Thyroid gland (tissue), 4 donors: Measurements from ENCODE around the gene CCDC92. TPM values are rescaled to one million over a fixed set of nuclear protein-coding genes. Genes with fewer than 3 reads are reported as not detected.

Source experiments
- DNase-seq, 2 donors: peaks; one replicate each; pipeline ENCODE4 v3.0.0-alpha.2; 2019
- H3K27ac ChIP-seq, 3 donors: fragments of 200-600 bp; sonication (generic); 1 replicate in 2 of 3; 2 replicates in 1 of 3; pipeline ENCODE4 v1.5.1; 2016 to 2019; ENCODE audit warnings: mild to moderate bottlenecking in 1 of 3, moderate library complexity in 1 of 3
- H3K27me3 ChIP-seq: fragments of 200-600 bp; sonication (generic); one replicate; pipeline ENCODE4 v1.5.1; 2019
- H3K36me3 ChIP-seq, 2 donors: fragments of 200-600 bp; sonication (generic); one replicate each; pipeline ENCODE4 v1.5.1; 2016 to 2019
- H3K4me1 ChIP-seq, 2 donors: fragments of 200-600 bp; sonication (generic); one replicate each; pipeline ENCODE4 v1.5.1; 2017 to 2019
- H3K4me3 ChIP-seq, 3 donors: fragments of 200-600 bp; sonication (generic); replicated peaks in 1 of 3; 1 replicate in 2 of 3; 2 replicates in 1 of 3; pipeline ENCODE4 v1.5.1; 2016; ENCODE audit warnings: mild to moderate bottlenecking in 1 of 3
- H3K9me3 ChIP-seq: fragments of 200-600 bp; sonication (generic); one replicate; pipeline ENCODE4 v1.5.1; 2017
- POLR2A ChIP-seq, 2 donors: fragments of 450-650 bp; IDR thresholded peaks; one replicate each; pipeline ENCODE4 v1.6.1; 2017; ENCODE audit warnings: antibody characterized with exemption in 2 of 2, mild to moderate bottlenecking in 2 of 2, moderate library complexity in 1 of 2
- WGBS, 2 donors: methylation state at CpG; one replicate each; pipeline ENCODE4 v1.1.5; 2017; 5-methylcytosine and 5-hydroxymethylcytosine counted together
- intact Hi-C: fragments of 100-400 bp; cut with DNase I; formaldehyde crosslinking; loops from one replicate; pipeline ENCODE4 v1.15.1; 2023
- total RNA-seq, 4 donors: library from RNA; depleted of rRNA; stranded (reverse); fragments of >200 nt; gene quantifications; one replicate each; pipeline ENCODE4 v1.2.3, GENCODE V29; 2016
- TF ChIP-seq, protein P1 (sequence below), 6 experiments: fragments of 200-600 bp in 3 of 6; fragments of 450-650 bp in 3 of 6; sonication (generic) in 3 of 6; IDR thresholded peaks; one replicate each; pipeline ENCODE4 v1.5.1; 2016 to 2019; ENCODE audit warnings: antibody characterized with exemption in 6 of 6, mild to moderate bottlenecking in 2 of 6, inconsistent platforms in 1 of 6, moderate library complexity in 1 of 6

CCDC92 gene
- total RNA-seq, 4 donors from 2014 or later = 26.6 to 47.0 (median 39.1) TPM

DNA sequence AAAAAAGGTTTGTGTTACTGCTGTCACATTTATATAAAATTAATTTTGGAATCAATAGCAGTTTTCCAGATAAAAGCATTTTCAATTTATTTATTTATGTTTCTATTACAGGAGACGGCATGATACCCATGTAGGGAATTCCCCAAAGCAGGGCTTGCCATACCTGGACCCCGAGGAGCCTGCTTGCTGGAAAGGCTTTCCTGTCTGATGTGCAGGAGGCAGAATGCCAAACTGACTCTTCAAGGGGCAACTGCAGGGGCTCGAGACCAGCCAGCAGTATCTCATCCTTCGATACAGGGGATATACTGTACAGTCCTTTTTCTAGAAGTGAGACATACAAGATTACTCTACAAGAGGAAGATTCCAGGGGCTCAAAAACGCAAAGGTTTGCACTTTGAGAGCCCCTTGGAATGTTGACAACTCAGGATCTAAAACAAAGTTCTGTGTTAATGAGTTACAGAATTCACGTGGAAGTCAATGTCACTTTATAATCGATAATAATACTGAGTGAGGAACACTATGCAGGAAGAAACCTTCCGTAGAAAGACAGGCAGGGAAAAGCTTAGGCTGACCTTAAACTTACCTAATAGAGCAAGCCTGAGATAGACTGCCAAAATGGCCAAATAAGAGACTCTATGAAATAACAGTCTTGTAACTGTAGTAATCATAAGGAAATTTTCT lies 38.9 kb upstream of the CCDC92 start:
- Histone ChIP-seq H3K27ac (no peak overlapping the region), H3K4me1 (no peaks in the 10 kb centered on the region), H3K4me3 (no peak overlapping the region), H3K36me3 (peaks cover 19 to 20% of the 10 kb centered on the region in 2 donors), H3K27me3 (no peaks in the 10 kb centered on the region), H3K9me3 (no peaks in the 10 kb centered on the region)
- WGBS, 2 donors = 86 to 90% methylated on average over 8 of the region's 8 CpGs
- no peak for DNase-seq
- TF ChIP-seq, protein P1, sequence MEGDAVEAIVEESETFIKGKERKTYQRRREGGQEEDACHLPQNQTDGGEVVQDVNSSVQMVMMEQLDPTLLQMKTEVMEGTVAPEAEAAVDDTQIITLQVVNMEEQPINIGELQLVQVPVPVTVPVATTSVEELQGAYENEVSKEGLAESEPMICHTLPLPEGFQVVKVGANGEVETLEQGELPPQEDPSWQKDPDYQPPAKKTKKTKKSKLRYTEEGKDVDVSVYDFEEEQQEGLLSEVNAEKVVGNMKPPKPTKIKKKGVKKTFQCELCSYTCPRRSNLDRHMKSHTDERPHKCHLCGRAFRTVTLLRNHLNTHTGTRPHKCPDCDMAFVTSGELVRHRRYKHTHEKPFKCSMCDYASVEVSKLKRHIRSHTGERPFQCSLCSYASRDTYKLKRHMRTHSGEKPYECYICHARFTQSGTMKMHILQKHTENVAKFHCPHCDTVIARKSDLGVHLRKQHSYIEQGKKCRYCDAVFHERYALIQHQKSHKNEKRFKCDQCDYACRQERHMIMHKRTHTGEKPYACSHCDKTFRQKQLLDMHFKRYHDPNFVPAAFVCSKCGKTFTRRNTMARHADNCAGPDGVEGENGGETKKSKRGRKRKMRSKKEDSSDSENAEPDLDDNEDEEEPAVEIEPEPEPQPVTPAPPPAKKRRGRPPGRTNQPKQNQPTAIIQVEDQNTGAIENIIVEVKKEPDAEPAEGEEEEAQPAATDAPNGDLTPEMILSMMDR (IDR thresholded peaks at IDR 0.05) = no peak
- TF ChIP-seq POLR2A (IDR thresholded peaks at IDR 0.05) = no peak
- intact Hi-C loops = no loop called here

DNA sequence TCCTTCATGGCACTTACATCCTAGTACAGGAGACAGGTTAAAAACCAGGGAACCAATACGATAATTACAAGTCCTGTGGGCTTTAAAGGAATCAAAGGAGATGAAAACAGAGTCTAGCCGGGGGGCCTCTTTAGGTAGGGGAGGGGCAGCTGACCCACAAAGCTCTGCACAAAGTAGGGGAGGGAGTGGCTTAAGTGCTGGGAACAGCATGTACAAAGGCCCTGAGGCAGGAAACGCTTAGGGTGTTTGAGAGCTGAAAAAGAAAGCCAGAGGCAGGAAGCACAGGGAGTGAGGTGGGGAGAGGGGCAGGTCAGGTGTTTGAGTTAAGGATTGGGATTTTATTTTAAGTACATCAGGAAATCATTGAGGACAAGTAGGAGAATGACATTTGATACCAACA lies 38.1 kb upstream of the CCDC92 start:
- no peaks in the 10 kb centered on the region for H3K27me3 ChIP-seq
- H3K9me3 ChIP-seq = no peaks in the 10 kb centered on the region
- peaks cover 19 to 20% of the 10 kb centered on the region in 2 donors for H3K36me3 ChIP-seq
- TF ChIP-seq, protein P1 (IDR thresholded peaks at IDR 0.05) = no peak
- no peak for TF ChIP-seq POLR2A (IDR thresholded peaks at IDR 0.05)
- no peak overlapping the region for H3K27ac ChIP-seq
- intact Hi-C loops = no loop called here
- no peak for DNase-seq
- 87 to 90% methylated on average over 3 of the region's 3 CpGs for WGBS, 2 donors
- no peak overlapping the region for H3K4me3 ChIP-seq
- H3K4me1 ChIP-seq = no peaks in the 10 kb centered on the region

DNA sequence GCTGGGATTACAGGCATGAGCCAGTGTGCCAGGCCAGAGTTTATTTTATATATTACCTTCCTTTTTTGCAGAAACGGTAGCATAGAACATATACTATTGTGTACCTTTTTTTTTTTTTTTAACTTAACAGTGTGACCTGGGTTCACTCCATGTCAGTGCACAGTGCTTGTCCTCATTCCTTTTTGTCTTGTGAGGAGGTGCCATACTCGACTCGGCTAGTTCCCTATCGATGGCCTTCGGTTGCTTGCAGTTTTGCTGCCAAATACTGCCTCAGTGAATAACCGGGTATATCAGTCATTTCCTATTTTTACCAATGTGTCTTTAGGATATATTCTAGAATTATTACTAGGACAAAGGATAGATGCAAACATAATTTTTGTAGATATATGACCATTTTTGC lies 37.1 kb upstream of the CCDC92 start:
- Histone ChIP-seq H3K36me3 (peaks cover 19 to 20% of the 10 kb centered on the region in 2 donors), H3K9me3 (no peaks in the 10 kb centered on the region), H3K27me3 (no peaks in the 10 kb centered on the region), H3K27ac (no peak overlapping the region), H3K4me1 (no peaks in the 10 kb centered on the region), H3K4me3 (no peak overlapping the region)
- TF ChIP-seq, protein P1 (IDR thresholded peaks at IDR 0.05) = no peak
- TF ChIP-seq POLR2A (IDR thresholded peaks at IDR 0.05) = no peak
- intact Hi-C loops = loop anchor here (10.0 kb wide), 1 partner anchor 105 kb away; no protein-coding TSS in a partner anchor
- DNase-seq = no peak
- 95% methylated on average over 6 of the region's 6 CpGs for WGBS, 2 donors

DNA sequence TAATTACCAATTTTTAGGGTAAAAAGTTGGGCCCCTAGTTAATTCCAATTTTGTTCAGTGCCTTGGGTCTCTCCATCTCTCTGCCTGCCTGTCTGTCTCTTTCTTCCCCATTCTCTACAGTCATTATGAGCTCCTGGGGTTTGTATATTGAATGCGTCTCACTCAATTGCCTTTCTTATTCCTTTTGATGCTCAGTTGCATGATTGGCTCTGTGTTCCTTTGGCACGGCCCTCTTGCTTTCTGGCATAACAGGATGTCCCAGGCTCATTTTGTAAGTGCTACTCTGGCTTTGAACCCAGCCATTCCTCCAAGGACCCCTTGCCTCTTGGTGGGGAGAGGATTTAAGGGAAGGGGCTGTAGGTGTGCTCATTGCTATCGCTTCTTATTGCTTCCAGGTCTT lies 36.0 kb upstream of the CCDC92 start:
- intact Hi-C loops = loop anchor here (10.0 kb wide), 1 partner anchor 104 kb away; no protein-coding TSS in a partner anchor
- TF ChIP-seq POLR2A (IDR thresholded peaks at IDR 0.05) = no peak
- TF ChIP-seq, protein P1 (IDR thresholded peaks at IDR 0.05) = no peak
- Histone ChIP-seq H3K4me1 (peaks cover 0 to 7% of the 10 kb centered on the region in 2 donors), H3K36me3 (peaks cover 19 to 20% of the 10 kb centered on the region in 2 donors), H3K27me3 (no peaks in the 10 kb centered on the region), H3K9me3 (no peaks in the 10 kb centered on the region), H3K4me3 (no peak overlapping the region), H3K27ac (no peak overlapping the region)
- WGBS, 2 donors = 86 to 90% methylated on average over 3 of the region's 3 CpGs
- DNase-seq = no peak

DNA sequence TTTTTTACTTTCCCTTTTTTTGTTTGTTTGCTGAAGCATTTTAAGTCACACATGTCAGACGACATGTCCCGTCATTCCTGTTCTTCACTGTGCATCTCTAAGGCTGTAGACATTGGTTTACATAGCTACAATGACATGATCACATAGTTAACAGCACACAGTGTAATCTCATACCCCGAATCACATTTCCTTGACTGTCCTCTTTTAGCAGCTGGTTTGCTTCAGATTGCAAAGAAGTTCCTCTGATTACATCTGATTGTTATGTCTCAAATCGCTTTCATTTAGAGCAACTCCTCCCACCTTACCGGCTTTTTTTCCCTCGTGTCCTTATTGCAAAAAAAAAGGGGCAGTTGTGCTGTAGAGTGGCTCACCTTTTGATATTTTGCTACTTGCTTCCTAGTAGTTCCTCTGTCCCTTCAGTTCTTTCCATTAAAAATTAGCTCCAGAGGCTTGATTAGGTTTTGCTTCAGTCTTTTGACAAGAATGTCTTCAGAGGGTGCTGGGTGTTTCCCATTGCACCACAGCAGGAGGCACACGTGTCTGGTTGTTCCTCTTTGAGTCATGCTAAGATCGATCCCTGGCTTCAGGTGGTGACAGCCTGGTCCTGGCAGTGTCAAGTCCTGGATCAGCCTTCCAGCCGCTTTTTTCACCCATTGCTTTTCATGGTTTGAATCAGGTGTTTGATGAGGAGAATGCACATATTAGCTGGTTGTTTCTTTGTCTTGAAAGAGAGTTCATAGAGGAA lies 35.4 kb upstream of the CCDC92 start:
- H3K4me3 ChIP-seq = no peak overlapping the region
- H3K4me1 ChIP-seq = peaks cover 0 to 13% of the 10 kb centered on the region in 2 donors
- WGBS, 2 donors = 82 to 85% methylated on average over 9 of the region's 9 CpGs
- intact Hi-C loops = loop anchor here (10.0 kb wide), 1 partner anchor 103 kb away; no protein-coding TSS in a partner anchor
- TF ChIP-seq POLR2A (IDR thresholded peaks at IDR 0.05) = no peak
- TF ChIP-seq, protein P1 (IDR thresholded peaks at IDR 0.05) = no peak
- H3K27me3 ChIP-seq = no peaks in the 10 kb centered on the region
- H3K27ac ChIP-seq = no peak overlapping the region
- peaks cover 19 to 20% of the 10 kb centered on the region in 2 donors for H3K36me3 ChIP-seq
- no peaks in the 10 kb centered on the region for H3K9me3 ChIP-seq
- no peak for DNase-seq
